Lower leg skin (tissue), 4 donors: ENCODE results near the gene ABCA6. TPM values are rescaled to one million over a fixed set of nuclear protein-coding genes. Genes with fewer than 3 reads are reported as not detected.
"Not testable (repeated sequence)": the region's sequence is repeated elsewhere in the genome, so short reads cannot be mapped to it uniquely, and the experiment has no call there.

ENCODE experiments used
- DNase-seq, 2 donors: peaks; one replicate each; pipeline ENCODE4 v3.0.0-alpha.2; 2019; ENCODE audit warnings: low spot score in 2 of 2
- H3K4me3 ChIP-seq: fragments of 200-600 bp; sonication (generic); 2 replicates; pipeline ENCODE4 v1.5.1; 2017; ENCODE audit warnings: mild to moderate bottlenecking, low read depth; ENCODE audit not compliant: poor library complexity, severe bottlenecking
- POLR2A ChIP-seq, 2 donors: fragments of 450-650 bp; IDR thresholded peaks; one replicate each; pipeline ENCODE4 v1.6.1; 2016 to 2017; ENCODE audit warnings: antibody characterized with exemption in 2 of 2, mild to moderate bottlenecking in 1 of 2, moderate library complexity in 1 of 2
- WGBS, 2 donors: methylation state at CpG; one replicate each; pipeline ENCODE4 v1.1.5; 2018; 5-methylcytosine and 5-hydroxymethylcytosine counted together
- intact Hi-C: fragments of 100-400 bp; cut with DNase I; formaldehyde crosslinking; loops from one replicate; pipeline ENCODE4 v1.15.0; 2023; ENCODE audit warnings: low total_unique reads
- total RNA-seq, 4 donors: library from RNA; depleted of rRNA; stranded (reverse); fragments of >200 nt; gene quantifications; one replicate each; pipeline ENCODE4 v1.1.0, GENCODE V29; 2016
- TF ChIP-seq, protein P1 (sequence below), 3 donors: fragments of 450-650 bp; IDR thresholded peaks; one replicate each; pipeline ENCODE4 v1.5.1; 2016; ENCODE audit warnings: antibody characterized with exemption in 3 of 3, mild to moderate bottlenecking in 3 of 3, moderate library complexity in 2 of 3

ABCA6 gene
- total RNA-seq, 4 donors from 2014 or later, result 16.3 to 29.0 (median 16.8) TPM

DNA sequence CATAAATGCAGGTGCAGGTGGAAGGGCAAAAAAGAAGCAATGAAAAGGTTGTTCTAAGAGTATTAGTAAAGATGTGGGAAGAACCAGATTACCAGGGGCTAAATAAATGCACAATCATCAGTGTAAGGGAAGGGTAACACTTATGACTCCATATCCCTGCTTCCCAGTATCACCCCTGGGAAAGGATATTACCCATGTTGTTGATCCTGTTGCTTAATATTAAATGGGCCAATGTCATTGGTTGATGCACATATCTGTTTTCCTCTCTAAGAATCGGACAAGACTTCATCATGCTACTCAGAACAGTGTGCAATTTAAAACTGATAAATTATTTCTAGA, 34.7 kb upstream of the ABCA6 start:
- H3K4me3 ChIP-seq, result no peak overlapping the region
- no peak for TF ChIP-seq POLR2A (IDR thresholded peaks at IDR 0.05)
- TF ChIP-seq, protein P1, sequence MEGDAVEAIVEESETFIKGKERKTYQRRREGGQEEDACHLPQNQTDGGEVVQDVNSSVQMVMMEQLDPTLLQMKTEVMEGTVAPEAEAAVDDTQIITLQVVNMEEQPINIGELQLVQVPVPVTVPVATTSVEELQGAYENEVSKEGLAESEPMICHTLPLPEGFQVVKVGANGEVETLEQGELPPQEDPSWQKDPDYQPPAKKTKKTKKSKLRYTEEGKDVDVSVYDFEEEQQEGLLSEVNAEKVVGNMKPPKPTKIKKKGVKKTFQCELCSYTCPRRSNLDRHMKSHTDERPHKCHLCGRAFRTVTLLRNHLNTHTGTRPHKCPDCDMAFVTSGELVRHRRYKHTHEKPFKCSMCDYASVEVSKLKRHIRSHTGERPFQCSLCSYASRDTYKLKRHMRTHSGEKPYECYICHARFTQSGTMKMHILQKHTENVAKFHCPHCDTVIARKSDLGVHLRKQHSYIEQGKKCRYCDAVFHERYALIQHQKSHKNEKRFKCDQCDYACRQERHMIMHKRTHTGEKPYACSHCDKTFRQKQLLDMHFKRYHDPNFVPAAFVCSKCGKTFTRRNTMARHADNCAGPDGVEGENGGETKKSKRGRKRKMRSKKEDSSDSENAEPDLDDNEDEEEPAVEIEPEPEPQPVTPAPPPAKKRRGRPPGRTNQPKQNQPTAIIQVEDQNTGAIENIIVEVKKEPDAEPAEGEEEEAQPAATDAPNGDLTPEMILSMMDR (IDR thresholded peaks at IDR 0.05), result no peak
- no peak for DNase-seq
- intact Hi-C loops, result no loop called here
- 93 to 94% methylated on average over 1 of the region's 1 CpG for WGBS, 2 donors

DNA sequence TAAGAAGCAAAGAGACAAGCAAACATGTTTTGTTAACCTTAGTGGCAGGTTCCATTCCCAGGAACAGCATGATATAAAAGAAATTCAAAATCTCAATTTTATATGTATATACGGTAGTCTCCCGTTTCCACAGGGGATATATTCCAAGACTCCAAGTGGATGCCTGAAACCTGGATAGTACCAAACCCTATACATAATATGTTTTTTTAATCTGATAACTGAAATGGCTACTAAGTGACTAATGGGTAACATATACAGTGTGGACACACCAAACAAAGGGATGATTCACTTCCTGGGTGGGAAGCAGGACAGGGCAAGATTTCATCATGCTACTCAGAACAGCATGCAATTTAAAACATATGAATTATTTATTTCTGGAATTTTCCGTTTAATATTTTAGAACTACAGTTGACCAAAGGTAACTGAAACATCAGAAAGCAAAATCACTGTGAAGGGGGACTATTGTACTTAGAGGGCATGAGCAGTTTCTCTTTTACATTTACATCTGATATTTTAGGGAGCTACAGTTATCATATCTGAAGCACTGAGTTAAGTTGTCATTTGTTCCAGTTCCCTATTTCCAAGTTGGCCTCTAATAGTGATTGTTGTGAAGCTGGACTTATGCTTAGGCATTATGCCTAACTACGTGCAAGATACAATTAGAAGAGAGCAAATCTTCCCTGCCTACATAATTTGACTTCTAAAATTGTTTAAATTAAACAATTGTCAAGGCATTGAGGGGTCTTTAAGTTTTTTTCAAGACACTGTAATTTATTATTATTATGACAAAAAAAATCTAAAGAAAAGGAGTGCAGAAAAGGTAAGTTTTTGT, 34.1 kb upstream of the ABCA6 start:
- intact Hi-C loops, result no loop called here
- DNase-seq, result no peak

DNA sequence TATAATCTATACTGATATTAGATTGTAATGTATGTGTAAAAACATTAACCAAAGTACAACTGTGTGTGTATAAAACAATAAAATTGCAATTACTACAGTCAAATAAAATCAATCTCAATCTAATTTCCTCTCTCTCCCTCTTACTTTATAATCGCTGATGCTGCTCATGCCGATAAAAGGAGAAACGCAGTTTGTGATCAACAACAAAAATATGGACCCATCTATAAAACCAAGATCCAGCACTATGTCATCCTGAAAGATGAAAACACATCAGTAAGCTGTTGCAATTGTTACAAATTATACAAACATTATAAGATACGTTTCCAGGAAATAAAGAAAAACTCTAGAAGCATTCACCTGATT, 33.5 kb upstream of the ABCA6 start:
- 90 to 91% methylated on average over 4 of the region's 4 CpGs for WGBS, 2 donors
- no peak overlapping the region for H3K4me3 ChIP-seq

More for the DNA sequence above, 34.1 kb upstream of the ABCA6 start:
- TF ChIP-seq POLR2A (IDR thresholded peaks at IDR 0.05), result no peak
- TF ChIP-seq, protein P1 (IDR thresholded peaks at IDR 0.05), result no peak
- H3K4me3 ChIP-seq, result no peak overlapping the region
- WGBS, 2 donors, result 80 to 89% methylated on average over 4 of the region's 4 CpGs

DNA sequence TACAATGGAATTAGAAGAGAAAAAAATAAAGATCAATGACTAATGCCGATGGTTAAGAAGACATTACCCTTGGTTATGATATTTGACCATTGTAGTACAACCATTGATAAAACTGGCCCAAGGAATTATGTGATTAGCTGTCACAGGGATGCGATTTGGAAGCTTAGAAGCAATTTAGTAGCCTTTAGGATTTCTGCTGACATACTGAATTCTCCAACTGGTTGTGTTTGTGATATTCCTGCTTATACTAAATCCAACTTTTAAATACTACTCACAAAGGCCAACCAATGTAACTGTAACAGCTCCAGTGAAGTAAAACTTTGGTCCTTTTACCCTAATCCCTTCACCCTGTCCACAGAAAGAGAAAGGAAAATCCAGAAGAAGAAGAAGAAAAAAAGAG, 31.4 kb upstream of the ABCA6 start:
- WGBS, 2 donors, result 69 to 75% methylated on average over 2 of the region's 2 CpGs
- no peak for DNase-seq
- TF ChIP-seq, protein P1 (IDR thresholded peaks at IDR 0.05), result no peak
- no peak for TF ChIP-seq POLR2A (IDR thresholded peaks at IDR 0.05)
- H3K4me3 ChIP-seq, result no peak overlapping the region
- intact Hi-C loops, result no loop called here

More for the DNA sequence above, 33.5 kb upstream of the ABCA6 start:
- intact Hi-C loops, result no loop called here
- no peak for DNase-seq
- no peak for TF ChIP-seq POLR2A (IDR thresholded peaks at IDR 0.05)
- TF ChIP-seq, protein P1 (IDR thresholded peaks at IDR 0.05), result no peak

DNA sequence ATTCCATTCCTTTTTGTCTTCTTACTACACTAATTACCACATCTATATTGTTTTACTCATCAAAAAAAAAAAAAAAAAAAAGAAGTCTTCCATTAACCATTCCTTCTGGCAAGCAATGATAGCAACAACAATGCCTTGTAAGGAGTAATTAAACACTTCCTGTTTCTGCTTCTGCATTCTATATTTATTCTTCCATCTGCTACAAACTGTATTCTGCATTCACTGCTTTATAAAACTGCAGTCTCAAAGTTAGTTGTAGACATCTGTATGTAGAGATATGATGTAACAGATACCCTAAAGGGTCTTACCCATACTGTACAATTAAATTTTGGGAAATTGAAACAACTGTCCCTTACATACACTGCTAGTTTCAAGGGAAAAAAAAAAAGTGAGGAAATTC, 28.7 kb upstream of the ABCA6 start:
- TF ChIP-seq POLR2A (IDR thresholded peaks at IDR 0.05), result no peak
- TF ChIP-seq, protein P1 (IDR thresholded peaks at IDR 0.05), result no peak

DNA sequence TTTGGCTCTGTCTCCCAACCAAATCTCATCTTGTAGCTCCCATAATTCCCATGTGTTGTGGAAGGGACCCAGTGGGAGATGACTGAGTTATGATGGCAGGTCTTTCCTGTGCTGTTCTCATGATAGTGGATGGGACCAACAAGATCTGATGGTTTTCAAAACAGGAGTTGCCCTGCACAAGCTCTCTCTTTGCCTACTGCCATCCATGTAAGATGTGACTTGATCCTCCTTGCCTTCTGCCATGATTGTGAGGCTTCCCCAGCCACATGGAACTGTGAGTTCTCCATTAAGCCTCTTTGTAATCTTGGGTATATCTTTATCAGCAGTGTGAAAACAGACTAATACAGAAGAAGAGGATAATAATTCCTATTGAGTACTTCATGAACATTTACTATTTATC, 26.9 kb upstream of the ABCA6 start:
- intact Hi-C loops, DNase-seq, H3K4me3 ChIP-seq: not testable (repeated sequence)

More for the DNA sequence above, 28.7 kb upstream of the ABCA6 start:
- H3K4me3 ChIP-seq, result no peak overlapping the region
- intact Hi-C loops, result no loop called here
- no peak for DNase-seq
